HepG2 (cell line): ENCODE measurements around the gene SLC25A19. TPM values are rescaled to one million over a fixed set of nuclear protein-coding genes. Genes with fewer than 3 reads are reported as not detected.

Experiments used
- ATAC-seq: fragments of 200-7000 bp; cut with Tn5 transposase; 3 replicates; pipeline ENCODE4 v1.9.1; 2020; ENCODE audit warnings: mild to moderate bottlenecking, moderate library complexity
- BruUV-seq: library from RNA; stranded (reverse); fragments of 400-500 nt; replicated peaks from 2 replicates; lab custom pipeline; 2021; lab: Mats Ljungman, UMichigan
- CTCF ChIA-PET: fragments of 300-600 bp; formaldehyde crosslinking; extraction: SDS; loops from one replicate; lab custom pipeline; 2021; ENCODE audit warnings: low total read pairs, inconsistent platforms, low intra/inter-chr PET ratio; lab: Yijun Ruan, JAX
- POLR2A ChIA-PET: fragments of 350-600 bp; sonication (Branson Sonifier 250); formaldehyde crosslinking; loops from one replicate; lab custom pipeline; 2020; ENCODE audit warnings: antibody characterized with exemption, inconsistent platforms; lab: Yijun Ruan, JAX
- DNase-seq: peaks from one replicate; pipeline ENCODE4 v3.0.0-alpha.2; 2015; ENCODE audit warnings: low spot score
- FAIRE-seq: peaks from 3 replicates; lab custom pipeline; 2011; peaks lifted over from hg19 to GRCh38; lab: Jason Lieb, UNC
- H2AFZ ChIP-seq: one replicate; pipeline ENCODE4 v1.6.1; 2011; ENCODE audit warnings: low read length, inconsistent platforms
- H3K27ac ChIP-seq: fragments of 300-600 bp; 3 replicates; pipeline ENCODE4 v1.8.0; 2011; ENCODE audit warnings: mixed run types, mild to moderate bottlenecking, mixed read lengths, low read length, inconsistent platforms; ENCODE audit not compliant: insufficient read depth; ENCODE audit errors: extremely low read length
- H3K27me3 ChIP-seq, 2 experiments: fragments of 200-600 bp in 1 of 2; 2 replicates in 1 of 2; 3 replicates in 1 of 2; pipeline versions ENCODE4 v1.6.0 to v1.8.0; 2011; ENCODE audit warnings: low read length in 2 of 2, mild to moderate bottlenecking in 2 of 2, moderate library complexity in 2 of 2, inconsistent platforms in 1 of 2; ENCODE audit not compliant: insufficient read depth in 2 of 2, control insufficient read depth in 1 of 2
- H3K36me3 ChIP-seq, 2 experiments: fragments of 200-600 bp in 1 of 2; replicated peaks in 1 of 2; 2 replicates in 1 of 2; 3 replicates in 1 of 2; pipeline versions ENCODE4 v1.5.1 to v1.8.0; 2011; ENCODE audit warnings: low read length in 2 of 2, inconsistent platforms in 1 of 2; ENCODE audit not compliant: insufficient read depth in 2 of 2, control insufficient read depth in 1 of 2
- H3K4me1 ChIP-seq: 2 replicates; pipeline ENCODE4 v1.5.1; 2012; ENCODE audit warnings: low read length, inconsistent platforms; ENCODE audit not compliant: insufficient read depth
- H3K4me2 ChIP-seq: 2 replicates; pipeline ENCODE4 v1.6.0; 2011; ENCODE audit warnings: low read depth, low read length, inconsistent platforms
- H3K4me3 ChIP-seq, 3 experiments: fragments of 200-600 bp in 1 of 3; sonication (generic), shearing (Covaris generic) in 1 of 3; replicated peaks in 1 of 3; 2 replicates each; pipeline ENCODE4 v1.5.1; 2011 to 2016; ENCODE audit warnings: low read length in 3 of 3, inconsistent platforms in 2 of 3, low read depth in 2 of 3, mild to moderate bottlenecking in 2 of 3, control low read depth in 1 of 3, mixed read lengths in 1 of 3; ENCODE audit not compliant: insufficient read depth in 1 of 3
- H3K79me2 ChIP-seq: one replicate; pipeline ENCODE4 v1.6.1; 2011; ENCODE audit warnings: low read length, inconsistent platforms; ENCODE audit not compliant: insufficient read depth
- H3K9ac ChIP-seq: 2 replicates; pipeline ENCODE4 v1.6.0; 2011; ENCODE audit warnings: mild to moderate bottlenecking, low read depth, low read length, inconsistent platforms; ENCODE audit not compliant: insufficient read depth
- H3K9me3 ChIP-seq: 2 replicates; pipeline ENCODE4 v1.5.1; 2012; ENCODE audit warnings: mild to moderate bottlenecking, low read length
- H4K20me1 ChIP-seq: 2 replicates; pipeline ENCODE4 v1.6.0; 2011; ENCODE audit warnings: inconsistent platforms, mild to moderate bottlenecking, low read length, moderate library complexity; ENCODE audit not compliant: insufficient read depth
- ADNP ChIP-seq: sonication (generic); formaldehyde crosslinking; IDR thresholded peaks from 2 replicates; pipeline ENCODE4 v1.4.0; 2020; ENCODE audit warnings: missing genetic modification reagents
- ARHGAP35 ChIP-seq: sonication (generic); formaldehyde crosslinking; IDR thresholded peaks from 2 replicates; pipeline ENCODE4 v1.9.0; 2022; ENCODE audit warnings: mild to moderate bottlenecking, inconsistent platforms, moderate library complexity, missing genetic modification reagents, borderline replicate concordance
- CENPX ChIP-seq: sonication (generic); formaldehyde crosslinking; IDR thresholded peaks from 2 replicates; pipeline ENCODE4 v1.9.0; 2021; ENCODE audit warnings: mild to moderate bottlenecking, missing genetic modification reagents, moderate library complexity
- GTF2F1 ChIP-seq: fragments of 150-350 bp; IDR thresholded peaks from 2 replicates; pipeline ENCODE4 v1.6.1; 2014; ENCODE audit warnings: low read length
- KDM5B ChIP-seq: sonication (generic); formaldehyde crosslinking; IDR thresholded peaks from 2 replicates; pipeline ENCODE4 v1.4.0; 2020; ENCODE audit warnings: missing genetic modification reagents, mild to moderate bottlenecking, borderline replicate concordance
- KMT2A ChIP-seq: sonication (generic); formaldehyde crosslinking; IDR thresholded peaks from 2 replicates; pipeline ENCODE4 v1.4.0; 2020; ENCODE audit warnings: missing genetic modification reagents
- KMT2B ChIP-seq: IDR thresholded peaks from 2 replicates; pipeline ENCODE4 v1.6.1; 2016; ENCODE audit warnings: missing genetic modification reagents, missing compliant biosample characterization
- PPARG ChIP-seq: conservative IDR thresholded peaks from 2 replicates; pipeline ENCODE4 v1.6.1; 2016; ENCODE audit warnings: missing biosample characterization, missing genetic modification reagents
- TCF7L2 ChIP-seq: IDR thresholded peaks from 2 replicates; pipeline ENCODE4 v1.6.1; 2011; ENCODE audit warnings: mild to moderate bottlenecking, low read depth, low read length, moderate library complexity
- ZNF468 ChIP-seq: sonication (generic); formaldehyde crosslinking; IDR thresholded peaks from 2 replicates; pipeline ENCODE4 v1.8.0; 2022; ENCODE audit warnings: mild to moderate bottlenecking, moderate library complexity, missing genetic modification reagents
- ZNF598 ChIP-seq: sonication (generic); formaldehyde crosslinking; IDR thresholded peaks from 2 replicates; pipeline ENCODE4 v1.5.1; 2020; ENCODE audit warnings: mild to moderate bottlenecking, missing genetic modification reagents, borderline replicate concordance
- ZNF678 ChIP-seq: sonication (generic); formaldehyde crosslinking; IDR thresholded peaks from 2 replicates; pipeline ENCODE4 v1.4.0; 2020; ENCODE audit warnings: mild to moderate bottlenecking, missing genetic modification reagents
- ZNF724P ChIP-seq: sonication (generic); formaldehyde crosslinking; IDR thresholded peaks from 2 replicates; pipeline ENCODE4 v1.8.0; 2022; ENCODE audit warnings: missing genetic modification reagents, borderline replicate concordance
- WGBS: methylation state at CpG from one replicate; pipeline ENCODE4 v1.1.6; 2017; ENCODE audit warnings: low lambda C conversion rate; 5-methylcytosine and 5-hydroxymethylcytosine counted together
- in situ Hi-C: cut with HindIII; loops from 2 replicates; pipeline ENCODE4 v1.10.0; 2017; ENCODE audit warnings: low pct_unique_long_range_greater_than_20kb; ENCODE audit not compliant: extremely low pct_ligation_motif_present
- intact Hi-C: fragments of 100-400 bp; cut with micrococcal nuclease; formaldehyde crosslinking; loops from one replicate; pipeline ENCODE4 v1.10.0; 2022; ENCODE audit not compliant: unreplicated experiment
- polyA plus RNA-seq, 8 experiments: library from polyadenylated mRNA; depleted of rRNA in 3 of 8; stranded (reverse) in 7 of 8; unstranded in 1 of 8; fragments of >200 nt; fragmentation: Illumina TruSeq in 4 of 8; extraction: Trizol in 4 of 8; gene quantifications; 2 replicates each; pipeline versions ENCODE4 v1.2.1 to v1.2.3, GENCODE V29; 2011 to 2016; ENCODE audit warnings: low read depth in 4 of 8, missing spikeins in 1 of 8, mixed read lengths in 1 of 8; ENCODE audit not compliant: insufficient read depth in 1 of 8
- total RNA-seq, 5 experiments: library from RNA; depleted of rRNA; stranded (reverse); fragments of >200 nt; fragmentation: Illumina TruSeq; extraction: Trizol; gene quantifications; 2 replicates each; pipeline ENCODE4 v1.2.3, GENCODE V29; 2016; ENCODE audit warnings: low read depth in 1 of 5
- TF ChIP-seq, protein P1 (sequence below): sonication (generic); formaldehyde crosslinking; IDR thresholded peaks from 2 replicates; pipeline ENCODE4 v1.4.0; 2020; ENCODE audit warnings: missing genetic modification reagents
- TF ChIP-seq, protein P2 (sequence below): sonication (generic); formaldehyde crosslinking; IDR thresholded peaks from 2 replicates; pipeline ENCODE4 v1.4.0; 2020; ENCODE audit warnings: low read depth, mild to moderate bottlenecking, missing genetic modification reagents
- TF ChIP-seq, protein P3 (sequence below): IDR thresholded peaks from 2 replicates; pipeline ENCODE4 v1.4.0; 2020; ENCODE audit warnings: mild to moderate bottlenecking, missing genetic modification reagents
- TF ChIP-seq, protein P4 (sequence below): sonication (generic); formaldehyde crosslinking; IDR thresholded peaks from 2 replicates; pipeline ENCODE4 v1.8.0; 2022; ENCODE audit warnings: missing genetic modification reagents, mild to moderate bottlenecking, moderate library complexity, borderline replicate concordance

The SLC25A19 gene
- total and polyA plus RNA-seq, 2 of the 13 experiments (the other 11 are each of a cell fraction or from before 2014, with no cell fraction given) = 24.4 to 41.4 TPM

DNA sequence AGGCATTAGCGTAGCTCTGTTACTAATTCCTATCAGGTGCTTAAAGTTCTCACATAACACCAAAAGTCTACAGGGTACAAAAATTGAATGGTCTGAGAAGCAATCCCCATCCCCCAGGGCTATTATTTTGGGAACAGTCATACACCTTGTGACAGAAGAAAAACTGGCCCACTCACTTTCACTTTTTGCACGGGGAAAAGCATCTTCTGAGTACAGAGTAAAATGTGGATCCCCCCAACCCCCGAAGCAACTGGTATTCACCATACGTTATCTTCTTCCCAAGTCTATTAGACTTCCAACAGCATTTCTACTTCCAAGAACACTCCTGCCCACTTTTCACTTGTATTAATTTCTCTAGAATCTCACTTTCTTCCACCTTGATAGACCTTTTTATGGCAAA, 39.7 kb downstream of the SLC25A19 start:
- ATAC-seq = no peak
- H2AFZ ChIP-seq = no peak overlapping the region
- no peak for FAIRE-seq
- H3K79me2 ChIP-seq = peaks cover 37% of the 10 kb centered on the region
- peaks cover 25% of the 10 kb centered on the region for H3K4me1 ChIP-seq
- TF ChIP-seq ZNF678 (CRISPR knock-in tag) (no peak), KMT2A (no peak), ZNF468 (CRISPR knock-in tag) (no peak), CENPX (CRISPR knock-in tag) (no peak), PPARG (CRISPR knock-in tag) (no peak), ZNF724P (CRISPR knock-in tag) (no peak), KDM5B (CRISPR knock-in tag) (no peak), GTF2F1 (no peak), TCF7L2 (no peak), ADNP (CRISPR knock-in tag) (no peak), ZNF598 (CRISPR knock-in tag) (no peak), ARHGAP35 (CRISPR knock-in tag) (no peak), KMT2B (CRISPR knock-in tag) (no peak)
- TF ChIP-seq, protein P1, sequence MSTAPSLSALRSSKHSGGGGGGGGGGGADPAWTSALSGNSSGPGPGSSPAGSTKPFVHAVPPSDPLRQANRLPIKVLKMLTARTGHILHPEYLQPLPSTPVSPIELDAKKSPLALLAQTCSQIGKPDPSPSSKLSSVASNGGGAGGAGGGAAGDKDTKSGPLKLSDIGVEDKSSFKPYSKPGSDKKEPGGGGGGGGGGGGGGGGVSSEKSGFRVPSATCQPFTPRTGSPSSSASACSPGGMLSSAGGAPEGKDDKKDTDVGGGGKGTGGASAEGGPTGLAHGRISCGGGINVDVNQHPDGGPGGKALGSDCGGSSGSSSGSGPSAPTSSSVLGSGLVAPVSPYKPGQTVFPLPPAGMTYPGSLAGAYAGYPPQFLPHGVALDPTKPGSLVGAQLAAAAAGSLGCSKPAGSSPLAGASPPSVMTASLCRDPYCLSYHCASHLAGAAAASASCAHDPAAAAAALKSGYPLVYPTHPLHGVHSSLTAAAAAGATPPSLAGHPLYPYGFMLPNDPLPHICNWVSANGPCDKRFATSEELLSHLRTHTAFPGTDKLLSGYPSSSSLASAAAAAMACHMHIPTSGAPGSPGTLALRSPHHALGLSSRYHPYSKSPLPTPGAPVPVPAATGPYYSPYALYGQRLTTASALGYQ (CRISPR knock-in tag) = no peak
- TF ChIP-seq, protein P2, sequence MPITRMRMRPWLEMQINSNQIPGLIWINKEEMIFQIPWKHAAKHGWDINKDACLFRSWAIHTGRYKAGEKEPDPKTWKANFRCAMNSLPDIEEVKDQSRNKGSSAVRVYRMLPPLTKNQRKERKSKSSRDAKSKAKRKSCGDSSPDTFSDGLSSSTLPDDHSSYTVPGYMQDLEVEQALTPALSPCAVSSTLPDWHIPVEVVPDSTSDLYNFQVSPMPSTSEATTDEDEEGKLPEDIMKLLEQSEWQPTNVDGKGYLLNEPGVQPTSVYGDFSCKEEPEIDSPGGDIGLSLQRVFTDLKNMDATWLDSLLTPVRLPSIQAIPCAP (CRISPR knock-in tag) = no peak
- TF ChIP-seq, protein P3, sequence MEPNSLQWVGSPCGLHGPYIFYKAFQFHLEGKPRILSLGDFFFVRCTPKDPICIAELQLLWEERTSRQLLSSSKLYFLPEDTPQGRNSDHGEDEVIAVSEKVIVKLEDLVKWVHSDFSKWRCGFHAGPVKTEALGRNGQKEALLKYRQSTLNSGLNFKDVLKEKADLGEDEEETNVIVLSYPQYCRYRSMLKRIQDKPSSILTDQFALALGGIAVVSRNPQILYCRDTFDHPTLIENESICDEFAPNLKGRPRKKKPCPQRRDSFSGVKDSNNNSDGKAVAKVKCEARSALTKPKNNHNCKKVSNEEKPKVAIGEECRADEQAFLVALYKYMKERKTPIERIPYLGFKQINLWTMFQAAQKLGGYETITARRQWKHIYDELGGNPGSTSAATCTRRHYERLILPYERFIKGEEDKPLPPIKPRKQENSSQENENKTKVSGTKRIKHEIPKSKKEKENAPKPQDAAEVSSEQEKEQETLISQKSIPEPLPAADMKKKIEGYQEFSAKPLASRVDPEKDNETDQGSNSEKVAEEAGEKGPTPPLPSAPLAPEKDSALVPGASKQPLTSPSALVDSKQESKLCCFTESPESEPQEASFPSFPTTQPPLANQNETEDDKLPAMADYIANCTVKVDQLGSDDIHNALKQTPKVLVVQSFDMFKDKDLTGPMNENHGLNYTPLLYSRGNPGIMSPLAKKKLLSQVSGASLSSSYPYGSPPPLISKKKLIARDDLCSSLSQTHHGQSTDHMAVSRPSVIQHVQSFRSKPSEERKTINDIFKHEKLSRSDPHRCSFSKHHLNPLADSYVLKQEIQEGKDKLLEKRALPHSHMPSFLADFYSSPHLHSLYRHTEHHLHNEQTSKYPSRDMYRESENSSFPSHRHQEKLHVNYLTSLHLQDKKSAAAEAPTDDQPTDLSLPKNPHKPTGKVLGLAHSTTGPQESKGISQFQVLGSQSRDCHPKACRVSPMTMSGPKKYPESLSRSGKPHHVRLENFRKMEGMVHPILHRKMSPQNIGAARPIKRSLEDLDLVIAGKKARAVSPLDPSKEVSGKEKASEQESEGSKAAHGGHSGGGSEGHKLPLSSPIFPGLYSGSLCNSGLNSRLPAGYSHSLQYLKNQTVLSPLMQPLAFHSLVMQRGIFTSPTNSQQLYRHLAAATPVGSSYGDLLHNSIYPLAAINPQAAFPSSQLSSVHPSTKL (CRISPR knock-in tag) = no peak
- TF ChIP-seq, protein P4, sequence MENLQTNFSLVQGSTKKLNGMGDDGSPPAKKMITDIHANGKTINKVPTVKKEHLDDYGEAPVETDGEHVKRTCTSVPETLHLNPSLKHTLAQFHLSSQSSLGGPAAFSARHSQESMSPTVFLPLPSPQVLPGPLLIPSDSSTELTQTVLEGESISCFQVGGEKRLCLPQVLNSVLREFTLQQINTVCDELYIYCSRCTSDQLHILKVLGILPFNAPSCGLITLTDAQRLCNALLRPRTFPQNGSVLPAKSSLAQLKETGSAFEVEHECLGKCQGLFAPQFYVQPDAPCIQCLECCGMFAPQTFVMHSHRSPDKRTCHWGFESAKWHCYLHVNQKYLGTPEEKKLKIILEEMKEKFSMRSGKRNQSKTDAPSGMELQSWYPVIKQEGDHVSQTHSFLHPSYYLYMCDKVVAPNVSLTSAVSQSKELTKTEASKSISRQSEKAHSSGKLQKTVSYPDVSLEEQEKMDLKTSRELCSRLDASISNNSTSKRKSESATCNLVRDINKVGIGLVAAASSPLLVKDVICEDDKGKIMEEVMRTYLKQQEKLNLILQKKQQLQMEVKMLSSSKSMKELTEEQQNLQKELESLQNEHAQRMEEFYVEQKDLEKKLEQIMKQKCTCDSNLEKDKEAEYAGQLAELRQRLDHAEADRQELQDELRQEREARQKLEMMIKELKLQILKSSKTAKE (CRISPR knock-in tag) = no peak
- H4K20me1 ChIP-seq = no peaks in the 10 kb centered on the region
- H3K9ac ChIP-seq = no peak overlapping the region
- no peak overlapping the region for H3K4me2 ChIP-seq
- ChIA-PET POLR2A (interaction anchor here (1.0 to 3.5 kb wide), 2 partner anchors 9 to 12 kb away, joined by 3 to 12 read pairs; partner anchors contain the start of genes GGA3 and MRPS7), CTCF (no interaction called here)
- peaks cover 23 to 33% of the 10 kb centered on the region in 2 experiments for H3K36me3 ChIP-seq
- no peak overlapping the region for H3K4me3 ChIP-seq
- no peaks in the 10 kb centered on the region for H3K27me3 ChIP-seq
- in situ Hi-C loops = no loop called here
- DNase-seq = no peak
- intact Hi-C loops = no loop called here
- H3K9me3 ChIP-seq = no peaks in the 10 kb centered on the region
- WGBS = 90% methylated on average over 4 of the region's 4 CpGs
- H3K27ac ChIP-seq = no peak overlapping the region
- TSS peak; percentile 17 for BruUV-seq
